ENCODE data around the gene TMUB1. TPM values are rescaled to one million over a fixed set of nuclear protein-coding genes. Genes with fewer than 3 reads are reported as not detected.

The TMUB1 gene
- total and polyA plus RNA-seq, 5 experiments from 2014 or later, result 41.8 to 70.6 (median 45.6) TPM

- no peak overlapping the region for H3K27ac Mint-ChIP-seq
- POLR2A ChIA-PET, result interaction anchor here (0.8 kb wide), 1 partner anchor 12 kb away, joined by 3 read pairs; the partner anchor contains the start of gene TMUB1
- no peaks in the 10 kb centered on the region for H3K4me1 Mint-ChIP-seq
- ATAC-seq, result peak in 1 of 2 donors; percentile 49
- no peak overlapping the region for H3K4me3 Mint-ChIP-seq
- peaks cover 0 to 2% (median 0%) of the 10 kb centered on the region in 5 donors for H3K27me3 Mint-ChIP-seq
- H3K9me3 Mint-ChIP-seq, result no peaks in the 10 kb centered on the region
- DNase-seq, result no peak
- H3K36me3 Mint-ChIP-seq, result peaks cover 0 to 8% (median 0%) of the 10 kb centered on the region in 3 donors
Observed at GRCh38 chr7:151095123-151095797, 12.0 kb upstream of the TMUB1 start.

- H3K27ac Mint-ChIP-seq, result peak overlapping the region in 1 of 10 donors; percentile 19
- peaks cover 0 to 2% (median 2%) of the 10 kb centered on the region in 4 donors for H3K4me1 Mint-ChIP-seq
- no peak overlapping the region for H3K4me3 Mint-ChIP-seq
- POLR2A ChIA-PET, result interaction anchor here (0.6 to 0.8 kb wide), 2 partner anchors 12 to 100 kb away, joined by 3 read pairs; partner anchors contain the start of gene TMUB1
- H3K27me3 Mint-ChIP-seq, result peaks cover 0 to 8% (median 0%) of the 10 kb centered on the region in 5 donors
- DNase-seq, result no peak
- ATAC-seq, result no peak
- peaks cover 0 to 8% (median 0%) of the 10 kb centered on the region in 3 donors for H3K36me3 Mint-ChIP-seq
- H3K9me3 Mint-ChIP-seq, result no peaks in the 10 kb centered on the region
Observed at GRCh38 chr7:151094675-151095074, 11.4 kb upstream of the TMUB1 start.

- peaks cover 0 to 11% (median 0%) of the 10 kb centered on the region in 3 donors for H3K36me3 Mint-ChIP-seq
- H3K27me3 Mint-ChIP-seq, result peaks cover 0 to 17% (median 4%) of the 10 kb centered on the region in 5 donors
- ATAC-seq, result no peak
- no peak overlapping the region for H3K4me3 Mint-ChIP-seq
- DNase-seq, result peak in 1 of 10 donors; percentile 13
- no peak overlapping the region for H3K27ac Mint-ChIP-seq
- POLR2A ChIA-PET, result no interaction called here
- H3K9me3 Mint-ChIP-seq, result no peaks in the 10 kb centered on the region
- H3K4me1 Mint-ChIP-seq, result peaks cover 7 to 11% (median 9%) of the 10 kb centered on the region in 4 donors
Observed at GRCh38 chr7:151093748-151094147, 10.5 kb upstream of the TMUB1 start.

GRCh38 chr7:151091988-151092387, 8.7 kb upstream of the TMUB1 start:
- H3K9me3 Mint-ChIP-seq, result no peaks in the 10 kb centered on the region

GRCh38 chr7:151091431-151091830, 8.1 kb upstream of the TMUB1 start:
- peak overlapping the region in 1 of 10 donors; percentile 41 for H3K27ac Mint-ChIP-seq
- peaks cover 0 to 8% (median 0%) of the 10 kb centered on the region in 3 donors for H3K36me3 Mint-ChIP-seq
- POLR2A ChIA-PET, result no interaction called here
- H3K4me3 Mint-ChIP-seq, result no peak overlapping the region
- DNase-seq, result peak in 1 of 10 donors; percentile 19
- peaks cover 0 to 20% (median 4%) of the 10 kb centered on the region in 5 donors for H3K27me3 Mint-ChIP-seq
- ATAC-seq, result no peak
- H3K9me3 Mint-ChIP-seq, result no peaks in the 10 kb centered on the region
- peaks cover 12 to 21% (median 15%) of the 10 kb centered on the region in 4 donors for H3K4me1 Mint-ChIP-seq

More at GRCh38 chr7:151091988-151092387, 8.7 kb upstream of the TMUB1 start:
- DNase-seq (no peak), ATAC-seq (no peak)
- Mint-ChIP-seq H3K4me1 (peaks cover 12 to 19% (median 15%) of the 10 kb centered on the region in 4 donors), H3K27ac (no peak overlapping the region), H3K27me3 (peaks cover 0 to 20% (median 4%) of the 10 kb centered on the region in 5 donors), H3K4me3 (no peak overlapping the region), H3K36me3 (peaks cover 0 to 11% (median 0%) of the 10 kb centered on the region in 3 donors)
- POLR2A ChIA-PET, result interaction anchor here (0.6 to 1.2 kb wide), 2 partner anchors 73 to 331 kb away, joined by 3 read pairs; no protein-coding TSS in a partner anchor

- H3K36me3 Mint-ChIP-seq, result peaks cover 0 to 6% (median 0%) of the 10 kb centered on the region in 3 donors
- H3K4me3 Mint-ChIP-seq, result no peak overlapping the region
- H3K9me3 Mint-ChIP-seq, result no peaks in the 10 kb centered on the region
- POLR2A ChIA-PET, result no interaction called here
- H3K27me3 Mint-ChIP-seq, result peaks cover 0 to 20% (median 4%) of the 10 kb centered on the region in 5 donors
- peak overlapping the region in 1 of 10 donors; percentile 76 for H3K27ac Mint-ChIP-seq
- ATAC-seq (no peak), DNase-seq (no peak)
- H3K4me1 Mint-ChIP-seq, result peaks cover 12 to 21% (median 15%) of the 10 kb centered on the region in 4 donors
Observed at GRCh38 chr7:151091003-151091402, 7.7 kb upstream of the TMUB1 start.

- Mint-ChIP-seq H3K36me3 (peaks cover 0 to 3% (median 0%) of the 10 kb centered on the region in 3 donors), H3K27ac (peak overlapping the region in 3 of 10 donors; percentile 34 to 91 (median 70)), H3K4me1 (peaks cover 17 to 28% (median 24%) of the 10 kb centered on the region in 4 donors), H3K27me3 (peaks cover 0 to 28% (median 6%) of the 10 kb centered on the region in 5 donors), H3K9me3 (no peaks in the 10 kb centered on the region), H3K4me3 (peak overlapping the region in 1 of 10 donors; percentile 4)
- DNase-seq (peak in 1 of 10 donors; percentile 14), ATAC-seq (no peak)
- POLR2A ChIA-PET, result interaction anchor here (0.6 to 0.7 kb wide), 2 partner anchors 42 to 162 kb away, joined by 3 to 6 read pairs; partner anchors contain the start of gene ASIC3
Observed at GRCh38 chr7:151089893-151090730, 6.8 kb upstream of the TMUB1 start.

GRCh38 chr7:151088856-151089699, 5.8 kb upstream of the TMUB1 start:
- peaks cover 22 to 33% (median 31%) of the 10 kb centered on the region in 4 donors for H3K4me1 Mint-ChIP-seq
- peak in 3 of 10 donors; percentile 13 to 43 (median 17) for DNase-seq
- peak overlapping the region; percentile 24 to 81 (median 63) for H3K4me3 Mint-ChIP-seq
- peak overlapping the region in 5 of 10 donors; percentile 0 to 91 (median 70) for H3K27ac Mint-ChIP-seq
- POLR2A ChIA-PET, result interaction anchor here (0.6 to 1.0 kb wide), 3 partner anchors 8 to 163 kb away, joined by 3 to 4 read pairs (median 3); partner anchors contain the start of gene FASTK
- ATAC-seq, result no peak
- peaks cover 0 to 3% (median 0%) of the 10 kb centered on the region in 3 donors for H3K36me3 Mint-ChIP-seq
- peaks cover 0 to 36% (median 10%) of the 10 kb centered on the region in 5 donors for H3K27me3 Mint-ChIP-seq
- no peaks in the 10 kb centered on the region for H3K9me3 Mint-ChIP-seq

- Mint-ChIP-seq H3K27me3 (peaks cover 0 to 36% (median 10%) of the 10 kb centered on the region in 5 donors), H3K27ac (peak overlapping the region in 9 of 10 donors; percentile 29 to 87 (median 63)), H3K4me1 (peaks cover 22 to 36% (median 34%) of the 10 kb centered on the region in 4 donors), H3K36me3 (peaks cover 0 to 3% (median 0%) of the 10 kb centered on the region in 3 donors), H3K4me3 (peak overlapping the region; percentile 58 to 92 (median 76)), H3K9me3 (no peaks in the 10 kb centered on the region)
- POLR2A ChIA-PET, result interaction anchor here (0.8 to 1.4 kb wide), 3 partner anchors 8 to 80 kb away, joined by 3 to 4 read pairs (median 3); partner anchors contain the start of gene FASTK
- no peak for ATAC-seq
- peak in 1 of 10 donors; percentile 17 for DNase-seq
Observed at GRCh38 chr7:151088019-151088855, 4.9 kb upstream of the TMUB1 start.

GRCh38 chr7:151087245-151088018, 4.1 kb upstream of the TMUB1 start:
- DNase-seq (peak in 3 of 10 donors; percentile 28 to 40 (median 38)), ATAC-seq (peak; percentile 15 to 19)
- POLR2A ChIA-PET, result interaction anchor here (0.6 to 1.4 kb wide), 2 partner anchors 35 to 79 kb away, joined by 3 read pairs; no protein-coding TSS in a partner anchor
- peaks cover 0 to 36% (median 10%) of the 10 kb centered on the region in 5 donors for H3K27me3 Mint-ChIP-seq
- peaks cover 0 to 3% (median 0%) of the 10 kb centered on the region in 3 donors for H3K36me3 Mint-ChIP-seq
- no peaks in the 10 kb centered on the region for H3K9me3 Mint-ChIP-seq
- peak overlapping the region; percentile 78 to 94 (median 89) for H3K4me3 Mint-ChIP-seq
- peaks cover 26 to 42% (median 40%) of the 10 kb centered on the region in 4 donors for H3K4me1 Mint-ChIP-seq
- peak overlapping the region in 8 of 10 donors; percentile 9 to 90 (median 76) for H3K27ac Mint-ChIP-seq

All from naive thymus-derived CD8-positive, alpha-beta T cell (primary cell).